Peyer's patch (tissue), 4 donors: Measurements from ENCODE around the gene FAM174C. TPM values are rescaled to one million over a fixed set of nuclear protein-coding genes. Genes with fewer than 3 reads are reported as not detected.

ENCODE experiments used
- DNase-seq, 3 donors: peaks; one replicate each; pipeline ENCODE4 v3.0.0-alpha.2; 2017 to 2019
- H3K27ac ChIP-seq, 4 donors: fragments of 200-600 bp; sonication (generic); one replicate each; pipeline ENCODE4 v1.5.1; 2016 to 2019
- H3K27me3 ChIP-seq, 2 donors: fragments of 200-600 bp; sonication (generic); one replicate each; pipeline ENCODE4 v1.5.1; 2019
- H3K36me3 ChIP-seq, 3 donors: fragments of 200-600 bp; sonication (generic); one replicate each; pipeline ENCODE4 v1.5.1; 2016 to 2019
- H3K4me1 ChIP-seq, 4 donors: fragments of 200-600 bp; sonication (generic); one replicate each; pipeline ENCODE4 v1.5.1; 2016 to 2019
- H3K4me3 ChIP-seq, 4 donors: fragments of 200-600 bp; sonication (generic); 1 replicate in 3 of 4; 2 replicates in 1 of 4; pipeline ENCODE4 v1.5.1; 2016 to 2019; ENCODE audit warnings: mild to moderate bottlenecking in 1 of 4
- H3K9me3 ChIP-seq, 4 donors: fragments of 200-600 bp; sonication (generic); one replicate each; pipeline ENCODE4 v1.5.1; 2016 to 2019; ENCODE audit warnings: mild to moderate bottlenecking in 1 of 4
- POLR2A ChIP-seq, 2 donors: fragments of 450-650 bp; IDR thresholded peaks; one replicate each; pipeline ENCODE4 v1.5.1; 2017; ENCODE audit warnings: antibody characterized with exemption in 2 of 2, mild to moderate bottlenecking in 2 of 2, moderate library complexity in 2 of 2
- total RNA-seq, 4 donors: library from RNA; depleted of rRNA; stranded (reverse); fragments of >200 nt; gene quantifications; one replicate each; pipeline ENCODE4 v1.1.0, GENCODE V29; 2016
- TF ChIP-seq, protein P1 (sequence below), 6 experiments: fragments of 450-650 bp in 4 of 6; fragments of 200-600 bp in 2 of 6; sonication (generic) in 1 of 6; IDR thresholded peaks; one replicate each; pipeline ENCODE4 v1.5.1; 2017 to 2019; ENCODE audit warnings: antibody characterized with exemption in 6 of 6, mild to moderate bottlenecking in 3 of 6, moderate library complexity in 1 of 6

Gene FAM174C
- total RNA-seq, 4 donors from 2014 or later: 39.6 to 87.7 (median 80.0) TPM

- DNase-seq: peak; percentile 68 to 88 (median 80)
- Histone ChIP-seq H3K27ac (peak overlapping the region; percentile 95 to 100 (median 100)), H3K4me3 (peak overlapping the region; percentile 86 to 93 (median 88)), H3K36me3 (peaks cover 0 to 44% (median 0%) of the 10 kb centered on the region in 3 donors), H3K27me3 (no peaks in the 10 kb centered on the region), H3K9me3 (no peaks in the 10 kb centered on the region), H3K4me1 (peaks cover 7 to 50% (median 34%) of the 10 kb centered on the region in 4 donors)
- TF ChIP-seq, protein P1, sequence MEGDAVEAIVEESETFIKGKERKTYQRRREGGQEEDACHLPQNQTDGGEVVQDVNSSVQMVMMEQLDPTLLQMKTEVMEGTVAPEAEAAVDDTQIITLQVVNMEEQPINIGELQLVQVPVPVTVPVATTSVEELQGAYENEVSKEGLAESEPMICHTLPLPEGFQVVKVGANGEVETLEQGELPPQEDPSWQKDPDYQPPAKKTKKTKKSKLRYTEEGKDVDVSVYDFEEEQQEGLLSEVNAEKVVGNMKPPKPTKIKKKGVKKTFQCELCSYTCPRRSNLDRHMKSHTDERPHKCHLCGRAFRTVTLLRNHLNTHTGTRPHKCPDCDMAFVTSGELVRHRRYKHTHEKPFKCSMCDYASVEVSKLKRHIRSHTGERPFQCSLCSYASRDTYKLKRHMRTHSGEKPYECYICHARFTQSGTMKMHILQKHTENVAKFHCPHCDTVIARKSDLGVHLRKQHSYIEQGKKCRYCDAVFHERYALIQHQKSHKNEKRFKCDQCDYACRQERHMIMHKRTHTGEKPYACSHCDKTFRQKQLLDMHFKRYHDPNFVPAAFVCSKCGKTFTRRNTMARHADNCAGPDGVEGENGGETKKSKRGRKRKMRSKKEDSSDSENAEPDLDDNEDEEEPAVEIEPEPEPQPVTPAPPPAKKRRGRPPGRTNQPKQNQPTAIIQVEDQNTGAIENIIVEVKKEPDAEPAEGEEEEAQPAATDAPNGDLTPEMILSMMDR (IDR thresholded peaks at IDR 0.05): no peak
- TF ChIP-seq POLR2A (IDR thresholded peaks at IDR 0.05): no peak
Measured at GRCh38 chr19:1250437-1251260, 24.7 kb upstream of the FAM174C start.

GRCh38 chr19:1251330-1252220, 23.8 kb upstream of the FAM174C start:
- TF ChIP-seq POLR2A (IDR thresholded peaks at IDR 0.05): no peak
- TF ChIP-seq, protein P1 (IDR thresholded peaks at IDR 0.05): no peak
- Histone ChIP-seq H3K27me3 (no peaks in the 10 kb centered on the region), H3K36me3 (peaks cover 0 to 53% (median 0%) of the 10 kb centered on the region in 3 donors), H3K4me3 (peak overlapping the region; percentile 86 to 93 (median 88)), H3K4me1 (peaks cover 7 to 51% (median 32%) of the 10 kb centered on the region in 4 donors), H3K9me3 (no peaks in the 10 kb centered on the region), H3K27ac (peak overlapping the region; percentile 95 to 100 (median 100))
- peak; percentile 80 to 92 (median 81) for DNase-seq

DNA sequence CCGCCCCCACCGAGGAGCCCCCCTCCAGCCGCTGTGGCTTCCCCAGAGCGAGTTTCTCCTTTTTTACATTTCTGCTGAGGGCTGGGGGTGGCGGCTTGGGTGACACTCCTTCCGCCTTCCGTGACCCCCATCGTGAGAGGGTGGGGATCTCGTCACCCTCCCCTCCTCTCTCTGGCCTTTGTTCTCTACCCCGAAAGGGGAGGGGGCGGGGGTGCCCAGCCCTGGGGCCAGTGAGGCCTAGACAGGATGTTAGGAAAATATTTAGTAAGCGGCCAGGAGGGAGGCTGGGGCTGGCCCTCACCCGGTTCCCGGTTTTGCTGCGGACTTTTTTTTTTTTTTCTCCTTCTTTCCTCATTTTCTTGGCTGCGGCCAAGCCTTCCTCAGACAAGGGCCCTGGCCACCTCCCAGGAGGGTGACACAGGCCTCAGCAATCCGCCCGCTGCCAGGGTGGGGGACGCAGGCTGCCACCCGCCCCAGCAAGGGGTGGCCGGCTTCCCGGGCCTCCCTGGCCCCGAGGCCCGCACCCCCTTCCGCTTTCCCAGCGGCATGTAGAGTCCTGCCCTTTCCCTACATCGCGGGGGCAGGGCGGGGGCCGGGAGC, 23.0 kb upstream of the FAM174C start:
- TF ChIP-seq, protein P1 (IDR thresholded peaks at IDR 0.05): no peak
- no peak for TF ChIP-seq POLR2A (IDR thresholded peaks at IDR 0.05)
- Histone ChIP-seq H3K36me3 (peaks cover 0 to 60% (median 0%) of the 10 kb centered on the region in 3 donors), H3K4me3 (peak overlapping the region; percentile 86 to 93 (median 88)), H3K27ac (peak overlapping the region; percentile 95 to 100 (median 100)), H3K9me3 (no peaks in the 10 kb centered on the region), H3K27me3 (no peaks in the 10 kb centered on the region), H3K4me1 (peaks cover 7 to 56% (median 32%) of the 10 kb centered on the region in 4 donors)
- peak; percentile 83 to 91 (median 83) for DNase-seq

DNA sequence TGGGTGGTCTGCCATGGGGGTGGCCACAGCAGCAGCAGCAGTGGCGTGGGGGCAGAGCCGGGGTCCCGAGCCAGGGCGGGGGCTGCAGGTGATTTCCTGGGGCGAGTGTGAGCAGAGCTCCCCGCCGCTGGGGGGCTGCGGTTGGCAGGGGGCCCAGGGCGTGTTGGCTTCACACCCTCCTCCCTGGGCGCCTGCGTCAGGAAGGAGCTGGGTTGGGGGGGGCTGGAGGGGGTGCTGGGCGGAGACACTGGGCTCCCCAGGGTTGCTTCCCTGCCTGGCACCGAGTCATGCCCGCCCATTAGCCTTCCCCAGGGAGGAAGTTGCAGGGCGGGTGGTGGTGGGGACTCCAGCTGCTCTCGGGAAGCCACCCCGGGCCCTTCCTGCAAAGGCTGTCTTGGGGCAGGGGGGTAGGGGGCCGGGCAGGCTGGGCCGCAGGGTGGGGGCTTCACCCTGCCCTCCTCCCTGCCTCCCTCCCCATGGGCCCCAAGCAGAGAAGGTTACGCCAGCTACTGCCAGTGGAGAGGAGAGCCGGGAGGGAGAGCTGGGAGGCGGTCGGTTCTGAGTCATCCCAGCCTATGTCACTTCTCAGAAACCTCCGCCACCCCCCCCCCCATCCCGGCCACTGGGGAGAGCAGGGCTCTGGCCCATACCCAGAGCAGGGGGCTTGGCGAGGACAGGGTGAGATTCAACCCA, 22.4 kb upstream of the FAM174C start:
- Histone ChIP-seq H3K4me3 (peak overlapping the region; percentile 86 to 93 (median 88)), H3K27me3 (no peaks in the 10 kb centered on the region), H3K36me3 (peaks cover 0 to 67% (median 0%) of the 10 kb centered on the region in 3 donors), H3K27ac (peak overlapping the region; percentile 95 to 100 (median 100)), H3K9me3 (no peaks in the 10 kb centered on the region), H3K4me1 (peaks cover 7 to 56% (median 34%) of the 10 kb centered on the region in 4 donors)
- peak in 1 of 2 donors; percentile 26 for TF ChIP-seq POLR2A (IDR thresholded peaks at IDR 0.05)
- TF ChIP-seq, protein P1 (IDR thresholded peaks at IDR 0.05): peak in 3 of 6 experiments; percentile 15 to 25 (median 22)
- DNase-seq: peak; percentile 92 to 96 (median 92)
